Neural progenitor cell (in vitro differentiated cells): ENCODE data around the gene LATS1. TPM values are rescaled to one million over a fixed set of nuclear protein-coding genes. Genes with fewer than 3 reads are reported as not detected.

Experiments
- DNase-seq: peaks from one replicate; pipeline ENCODE4 v3.0.0-alpha.2; 2016; ENCODE audit warnings: low spot score
- H2AFZ ChIP-seq: fragments of 200-600 bp; sonication (generic); replicated peaks from 2 replicates; pipeline ENCODE4 v1.6.1; 2016; ENCODE audit warnings: antibody characterized with exemption
- H3F3A ChIP-seq: fragments of 200-600 bp; sonication (generic); 2 replicates; pipeline ENCODE4 v1.6.1; 2016; ENCODE audit warnings: antibody characterized with exemption, low read depth
- H3K27ac ChIP-seq: fragments of 200-600 bp; sonication (generic); 2 replicates; pipeline ENCODE4 v1.5.1; 2016; ENCODE audit warnings: mild to moderate bottlenecking
- H3K27me3 ChIP-seq: fragments of 200-600 bp; sonication (generic); 2 replicates; pipeline ENCODE4 v1.6.1; 2016; ENCODE audit warnings: mild to moderate bottlenecking, moderate library complexity
- H3K36me3 ChIP-seq: fragments of 200-600 bp; sonication (generic); 2 replicates; pipeline ENCODE4 v1.5.1; 2016
- H3K4me1 ChIP-seq: fragments of 200-600 bp; sonication (generic); 2 replicates; pipeline ENCODE4 v1.6.1; 2016; ENCODE audit warnings: mixed run types
- H3K4me2 ChIP-seq: fragments of 200-600 bp; sonication (generic); 2 replicates; pipeline ENCODE4 v1.6.1; 2016
- H3K4me3 ChIP-seq: fragments of 200-600 bp; sonication (generic); 2 replicates; pipeline ENCODE4 v1.5.1; 2016
- H3K79me2 ChIP-seq: fragments of 200-600 bp; sonication (generic); 2 replicates; pipeline ENCODE4 v1.6.1; 2016; ENCODE audit warnings: low read depth
- H3K9ac ChIP-seq: fragments of 200-600 bp; sonication (generic); 2 replicates; pipeline ENCODE4 v1.6.1; 2016
- H3K9me3 ChIP-seq: fragments of 200-600 bp; sonication (generic); 2 replicates; pipeline ENCODE4 v1.5.1; 2016; ENCODE audit warnings: low read depth
- H4K20me1 ChIP-seq: fragments of 200-600 bp; sonication (generic); 2 replicates; pipeline ENCODE4 v1.6.1; 2016; ENCODE audit warnings: low read depth
- H3K27ac Mint-ChIP-seq: 3 replicates; pipeline ENCODE4 v1.8.0; 2021; ENCODE audit warnings: mixed read lengths
- H3K27me3 Mint-ChIP-seq: 2 replicates; pipeline ENCODE4 v1.8.0; 2022; ENCODE audit warnings: low read depth, mild to moderate bottlenecking, inconsistent platforms, moderate library complexity, mixed read lengths; ENCODE audit not compliant: insufficient read depth
- H3K36me3 Mint-ChIP-seq: 3 replicates; pipeline ENCODE4 v1.8.0; 2021; ENCODE audit warnings: mixed read lengths
- H3K4me1 Mint-ChIP-seq: 3 replicates; pipeline ENCODE4 v1.8.0; 2021; ENCODE audit warnings: mixed read lengths
- H3K4me3 Mint-ChIP-seq: 3 replicates; pipeline ENCODE4 v1.8.0; 2021; ENCODE audit warnings: mild to moderate bottlenecking, moderate library complexity, mixed read lengths
- H3K9me3 Mint-ChIP-seq: 3 replicates; pipeline ENCODE4 v1.8.0; 2020; ENCODE audit warnings: mixed read lengths
- CTCF ChIP-seq: fragments of 200-600 bp; sonication (generic); IDR thresholded peaks from 2 replicates; pipeline ENCODE4 v1.5.1; 2017; ENCODE audit warnings: antibody characterized with exemption, mild to moderate bottlenecking
- EZH2 ChIP-seq: fragments of 200-600 bp; sonication (generic); IDR thresholded peaks from 2 replicates; pipeline ENCODE4 v1.6.1; 2017; ENCODE audit warnings: antibody characterized with exemption, mild to moderate bottlenecking, moderate library complexity
- EZH2phosphoT487 ChIP-seq: fragments of 200-600 bp; sonication (generic); IDR thresholded peaks from 2 replicates; pipeline ENCODE4 v1.6.1; 2017; ENCODE audit warnings: antibody characterized with exemption
- total RNA-seq: library from RNA; depleted of rRNA; stranded (reverse); fragments of >200 nt; gene quantifications from 2 replicates; pipeline ENCODE4 v1.2.3, GENCODE V29; 2015; ENCODE audit warnings: low replicate concordance

The LATS1 gene
- total RNA-seq, 1 donor from 2014 or later, result 28.0 TPM

GRCh38 chr6:149717255-149717587, 680 bp downstream of the LATS1 start:
- H3K4me1 Mint-ChIP-seq, result peaks cover 18% of the 10 kb centered on the region
- peak overlapping the region; percentile 81 for H2AFZ ChIP-seq
- peak overlapping the region; percentile 99 for H3K27ac Mint-ChIP-seq
- H3K36me3 ChIP-seq, result no peaks in the 10 kb centered on the region
- H4K20me1 ChIP-seq, result peaks cover 11% of the 10 kb centered on the region
- peaks cover 18% of the 10 kb centered on the region for H3K4me1 ChIP-seq
- peak overlapping the region; percentile 90 for H3K4me2 ChIP-seq
- peaks cover 9% of the 10 kb centered on the region for H3K27me3 Mint-ChIP-seq
- H3K9ac ChIP-seq, result peak overlapping the region; percentile 97
- no peaks in the 10 kb centered on the region for H3K27me3 ChIP-seq
- peaks cover 17% of the 10 kb centered on the region for H3F3A ChIP-seq
- H3K36me3 Mint-ChIP-seq, result peaks cover 9% of the 10 kb centered on the region
- no peak for DNase-seq
- peak overlapping the region; percentile 98 for H3K27ac ChIP-seq
- H3K4me3 Mint-ChIP-seq, result peak overlapping the region; percentile 90
- TF ChIP-seq CTCF (no peak), EZH2phosphoT487 (no peak), EZH2 (no peak)
- H3K79me2 ChIP-seq, result peaks cover 65% of the 10 kb centered on the region
- H3K9me3 Mint-ChIP-seq, result no peaks in the 10 kb centered on the region
- H3K4me3 ChIP-seq, result peak overlapping the region; percentile 70
- no peaks in the 10 kb centered on the region for H3K9me3 ChIP-seq

- peak; percentile 10 for DNase-seq
- no peaks in the 10 kb centered on the region for H3K9me3 Mint-ChIP-seq
- no peak overlapping the region for H3K27ac ChIP-seq
- H3K4me3 Mint-ChIP-seq, result peak overlapping the region; percentile 90
- peaks cover 8% of the 10 kb centered on the region for H3K27me3 Mint-ChIP-seq
- peaks cover 17% of the 10 kb centered on the region for H3F3A ChIP-seq
- peaks cover 74% of the 10 kb centered on the region for H3K79me2 ChIP-seq
- TF ChIP-seq CTCF (no peak), EZH2 (no peak), EZH2phosphoT487 (no peak)
- no peak overlapping the region for H3K27ac Mint-ChIP-seq
- peaks cover 18% of the 10 kb centered on the region for H3K4me1 Mint-ChIP-seq
- peak overlapping the region; percentile 97 for H3K9ac ChIP-seq
- peak overlapping the region; percentile 90 for H3K4me2 ChIP-seq
- H3K36me3 Mint-ChIP-seq, result peaks cover 10% of the 10 kb centered on the region
- H3K27me3 ChIP-seq, result no peaks in the 10 kb centered on the region
- H3K4me1 ChIP-seq, result peaks cover 18% of the 10 kb centered on the region
- H3K4me3 ChIP-seq, result peak overlapping the region; percentile 70
- no peak overlapping the region for H2AFZ ChIP-seq
- no peaks in the 10 kb centered on the region for H3K36me3 ChIP-seq
- peaks cover 19% of the 10 kb centered on the region for H4K20me1 ChIP-seq
- H3K9me3 ChIP-seq, result no peaks in the 10 kb centered on the region
Measured at GRCh38 chr6:149716181-149716963, 1.5 kb downstream of the LATS1 start.

- Mint-ChIP-seq H3K4me1 (peaks cover 18% of the 10 kb centered on the region), H3K27ac (no peak overlapping the region), H3K27me3 (peaks cover 10% of the 10 kb centered on the region)
Measured at GRCh38 chr6:149714442-149714841, 3.5 kb downstream of the LATS1 start.

More at GRCh38 chr6:149714442-149714841, 3.5 kb downstream of the LATS1 start:
- H3K4me3 ChIP-seq, result no peak overlapping the region
- Mint-ChIP-seq H3K9me3 (no peaks in the 10 kb centered on the region), H3K4me3 (no peak overlapping the region), H3K36me3 (peaks cover 8% of the 10 kb centered on the region)
- peaks cover 38% of the 10 kb centered on the region for H4K20me1 ChIP-seq
- H3K4me1 ChIP-seq, result peaks cover 18% of the 10 kb centered on the region
- H3K27ac ChIP-seq, result no peak overlapping the region
- H3K9me3 ChIP-seq, result no peaks in the 10 kb centered on the region
- DNase-seq, result no peak
- H3K27me3 ChIP-seq, result no peaks in the 10 kb centered on the region
- no peak overlapping the region for H2AFZ ChIP-seq
- no peaks in the 10 kb centered on the region for H3K36me3 ChIP-seq
- H3K79me2 ChIP-seq, result peaks cover 93% of the 10 kb centered on the region
- TF ChIP-seq EZH2 (no peak), CTCF (no peak)
- no peak overlapping the region for H3K4me2 ChIP-seq
- H3K9ac ChIP-seq, result no peak overlapping the region
- H3F3A ChIP-seq, result peaks cover 17% of the 10 kb centered on the region
